Stimulated activated CD4-positive, alpha-beta T cell treated with anti-CD3 and anti-CD28 coated beads, Interleukin-12 subunit alpha, Interleukin-12 subunit beta, amount 100 ng/mL, for 48 hours (primary cell): ENCODE data around the gene NRIP1.
"Not testable (repeated sequence)": the region's sequence is repeated elsewhere in the genome, so short reads cannot be mapped to it uniquely, and the experiment has no call there.

ENCODE experiments used
- DNase-seq, 3 donors: peaks; one replicate each; pipeline ENCODE4 v3.0.0-alpha.2; 2020; ENCODE audit warnings: low read depth in 2 of 3, low spot score in 1 of 3

NRIP1 gene

GRCh38 chr21:14982336-14982735, 82.5 kb downstream of the NRIP1 start:
- no peak for DNase-seq

- DNase-seq = no peak
Measured at GRCh38 chr21:14981246-14981645, 83.6 kb downstream of the NRIP1 start.

- DNase-seq = no peak
Measured at GRCh38 chr21:14979264-14979663, 85.5 kb downstream of the NRIP1 start.

GRCh38 chr21:14977814-14978213, 87.0 kb downstream of the NRIP1 start:
- no peak for DNase-seq

GRCh38 chr21:14975136-14975919, 89.5 kb downstream of the NRIP1 start:
- DNase-seq = no peak

- DNase-seq = no peak
Measured at GRCh38 chr21:14972678-14973077, 92.1 kb downstream of the NRIP1 start.

GRCh38 chr21:14968821-14969220, 96.0 kb downstream of the NRIP1 start:
- DNase-seq = no peak

- no peak for DNase-seq
Measured at GRCh38 chr21:14968029-14968428, 96.8 kb downstream of the NRIP1 start.

GRCh38 chr21:14964621-14965020, 100.2 kb downstream of the NRIP1 start:
- no peak for DNase-seq

- DNase-seq = no peak
Measured at GRCh38 chr21:14962217-14962616, 102.6 kb downstream of the NRIP1 start.

GRCh38 chr21:14961502-14961901, 103.3 kb downstream of the NRIP1 start:
- no peak for DNase-seq

GRCh38 chr21:14959343-14959742, 105.5 kb downstream of the NRIP1 start:
- DNase-seq = no peak

GRCh38 chr21:14957836-14958235, 107.0 kb downstream of the NRIP1 start:
- no peak for DNase-seq

- no peak for DNase-seq
Measured at GRCh38 chr21:14956807-14957206, 108.0 kb downstream of the NRIP1 start.

GRCh38 chr21:14955936-14956520, 108.8 kb downstream of the NRIP1 start:
- DNase-seq = no peak

- no peak for DNase-seq
Measured at GRCh38 chr21:14952916-14953315, 111.9 kb downstream of the NRIP1 start.

- DNase-seq = no peak
Measured at GRCh38 chr21:14949603-14950002, 115.2 kb downstream of the NRIP1 start.

- no peak for DNase-seq
Measured at GRCh38 chr21:14947613-14948160, 117.1 kb downstream of the NRIP1 start.

GRCh38 chr21:14945176-14945575, 119.6 kb downstream of the NRIP1 start:
- DNase-seq = no peak

GRCh38 chr21:14943616-14944015, 121.2 kb downstream of the NRIP1 start:
- DNase-seq = no peak

GRCh38 chr21:14942801-14943490, 121.9 kb downstream of the NRIP1 start:
- no peak for DNase-seq

- DNase-seq = not testable (repeated sequence)
Measured at GRCh38 chr21:14927324-14927723, 137.5 kb downstream of the NRIP1 start.
